HepG2 (cell line): ENCODE measurements around the gene SEC14L1. TPM values are rescaled to one million over a fixed set of nuclear protein-coding genes. Genes with fewer than 3 reads are reported as not detected.
A peak's percentile ranks its signal among the peaks of the same experiment; 100 is the strongest.

Experiments used
- ATAC-seq: fragments of 200-7000 bp; cut with Tn5 transposase; 3 replicates; pipeline ENCODE4 v1.9.1; 2020; ENCODE audit warnings: mild to moderate bottlenecking, moderate library complexity
- BruUV-seq: library from RNA; stranded (reverse); fragments of 400-500 nt; replicated peaks from 2 replicates; lab custom pipeline; 2021; lab: Mats Ljungman, UMichigan
- CTCF ChIA-PET: fragments of 300-600 bp; formaldehyde crosslinking; extraction: SDS; loops from one replicate; lab custom pipeline; 2021; ENCODE audit warnings: low total read pairs, inconsistent platforms, low intra/inter-chr PET ratio; lab: Yijun Ruan, JAX
- POLR2A ChIA-PET: fragments of 350-600 bp; sonication (Branson Sonifier 250); formaldehyde crosslinking; loops from one replicate; lab custom pipeline; 2020; ENCODE audit warnings: antibody characterized with exemption, inconsistent platforms; lab: Yijun Ruan, JAX
- DNase-seq: peaks from one replicate; pipeline ENCODE4 v3.0.0-alpha.2; 2015; ENCODE audit warnings: low spot score
- FAIRE-seq: peaks from 3 replicates; lab custom pipeline; 2011; peaks lifted over from hg19 to GRCh38; lab: Jason Lieb, UNC
- H2AFZ ChIP-seq: one replicate; pipeline ENCODE4 v1.6.1; 2011; ENCODE audit warnings: low read length, inconsistent platforms
- H3K27ac ChIP-seq: fragments of 300-600 bp; 3 replicates; pipeline ENCODE4 v1.8.0; 2011; ENCODE audit warnings: mixed run types, mild to moderate bottlenecking, mixed read lengths, low read length, inconsistent platforms; ENCODE audit not compliant: insufficient read depth; ENCODE audit errors: extremely low read length
- H3K27me3 ChIP-seq, 2 experiments: fragments of 200-600 bp in 1 of 2; 2 replicates in 1 of 2; 3 replicates in 1 of 2; pipeline versions ENCODE4 v1.6.0 to v1.8.0; 2011; ENCODE audit warnings: low read length in 2 of 2, mild to moderate bottlenecking in 2 of 2, moderate library complexity in 2 of 2, inconsistent platforms in 1 of 2; ENCODE audit not compliant: insufficient read depth in 2 of 2, control insufficient read depth in 1 of 2
- H3K36me3 ChIP-seq, 2 experiments: fragments of 200-600 bp in 1 of 2; replicated peaks in 1 of 2; 2 replicates in 1 of 2; 3 replicates in 1 of 2; pipeline versions ENCODE4 v1.5.1 to v1.8.0; 2011; ENCODE audit warnings: low read length in 2 of 2, inconsistent platforms in 1 of 2; ENCODE audit not compliant: insufficient read depth in 2 of 2, control insufficient read depth in 1 of 2
- H3K4me1 ChIP-seq: 2 replicates; pipeline ENCODE4 v1.5.1; 2012; ENCODE audit warnings: low read length, inconsistent platforms; ENCODE audit not compliant: insufficient read depth
- H3K4me2 ChIP-seq: 2 replicates; pipeline ENCODE4 v1.6.0; 2011; ENCODE audit warnings: low read depth, low read length, inconsistent platforms
- H3K4me3 ChIP-seq, 3 experiments: fragments of 200-600 bp in 1 of 3; sonication (generic), shearing (Covaris generic) in 1 of 3; replicated peaks in 1 of 3; 2 replicates each; pipeline ENCODE4 v1.5.1; 2011 to 2016; ENCODE audit warnings: low read length in 3 of 3, inconsistent platforms in 2 of 3, low read depth in 2 of 3, mild to moderate bottlenecking in 2 of 3, control low read depth in 1 of 3, mixed read lengths in 1 of 3; ENCODE audit not compliant: insufficient read depth in 1 of 3
- H3K79me2 ChIP-seq: one replicate; pipeline ENCODE4 v1.6.1; 2011; ENCODE audit warnings: low read length, inconsistent platforms; ENCODE audit not compliant: insufficient read depth
- H3K9ac ChIP-seq: 2 replicates; pipeline ENCODE4 v1.6.0; 2011; ENCODE audit warnings: mild to moderate bottlenecking, low read depth, low read length, inconsistent platforms; ENCODE audit not compliant: insufficient read depth
- H3K9me3 ChIP-seq: 2 replicates; pipeline ENCODE4 v1.5.1; 2012; ENCODE audit warnings: mild to moderate bottlenecking, low read length
- H4K20me1 ChIP-seq: 2 replicates; pipeline ENCODE4 v1.6.0; 2011; ENCODE audit warnings: inconsistent platforms, mild to moderate bottlenecking, low read length, moderate library complexity; ENCODE audit not compliant: insufficient read depth
- ATF2 ChIP-seq: sonication (generic); formaldehyde crosslinking; IDR thresholded peaks from 2 replicates; pipeline ENCODE4 v1.4.0; 2020; ENCODE audit warnings: missing genetic modification reagents
- ATF7-NPFF ChIP-seq: sonication (generic); formaldehyde crosslinking; IDR thresholded peaks from 2 replicates; pipeline ENCODE4 v1.8.1; 2023; ENCODE audit warnings: mild to moderate bottlenecking, low read depth, missing genetic modification reagents, moderate library complexity
- CSRNP1 ChIP-seq: sonication (generic); formaldehyde crosslinking; IDR thresholded peaks from 2 replicates; pipeline ENCODE4 v1.8.1; 2023; ENCODE audit warnings: mild to moderate bottlenecking, missing genetic modification reagents
- EED ChIP-seq: sonication (generic); formaldehyde crosslinking; IDR thresholded peaks from 2 replicates; pipeline ENCODE4 v1.5.0; 2020; ENCODE audit warnings: mild to moderate bottlenecking, missing genetic modification reagents
- HOXA9 ChIP-seq: sonication (generic); formaldehyde crosslinking; IDR thresholded peaks from 2 replicates; pipeline ENCODE4 v1.8.1; 2022; ENCODE audit warnings: missing genetic modification reagents, mild to moderate bottlenecking, moderate library complexity, borderline replicate concordance
- IRF1 ChIP-seq: sonication (generic); formaldehyde crosslinking; IDR thresholded peaks from 2 replicates; pipeline ENCODE4 v1.4.0; 2020; ENCODE audit warnings: low read depth, mild to moderate bottlenecking, missing genetic modification reagents
- NFE2L1 ChIP-seq: sonication (generic); formaldehyde crosslinking; IDR thresholded peaks from 2 replicates; pipeline ENCODE4 v1.4.0; 2020; ENCODE audit warnings: missing genetic modification reagents, mild to moderate bottlenecking, borderline replicate concordance
- PRPF4 ChIP-seq: fragments of 200-400 bp; formaldehyde crosslinking; IDR thresholded peaks from 2 replicates; pipeline ENCODE4 v1.6.1; 2016; ENCODE audit warnings: low read length, low read depth; ENCODE audit not compliant: poor library complexity, severe bottlenecking
- TBX2 ChIP-seq: sonication (generic); formaldehyde crosslinking; IDR thresholded peaks from 2 replicates; pipeline ENCODE4 v1.5.0; 2020; ENCODE audit warnings: missing genetic modification reagents, mild to moderate bottlenecking, borderline replicate concordance
- TEF ChIP-seq: sonication (generic); formaldehyde crosslinking; IDR thresholded peaks from 2 replicates; pipeline ENCODE4 v1.5.0; 2020; ENCODE audit warnings: missing genetic modification reagents
- ZNF460 ChIP-seq: sonication (generic); formaldehyde crosslinking; IDR thresholded peaks from 2 replicates; pipeline ENCODE4 v1.5.1; 2020; ENCODE audit warnings: missing genetic modification reagents, mild to moderate bottlenecking, borderline replicate concordance
- WGBS: methylation state at CpG from one replicate; pipeline ENCODE4 v1.1.6; 2017; ENCODE audit warnings: low lambda C conversion rate; 5-methylcytosine and 5-hydroxymethylcytosine counted together
- in situ Hi-C: cut with HindIII; loops from 2 replicates; pipeline ENCODE4 v1.10.0; 2017; ENCODE audit warnings: low pct_unique_long_range_greater_than_20kb; ENCODE audit not compliant: extremely low pct_ligation_motif_present
- intact Hi-C: fragments of 100-400 bp; cut with micrococcal nuclease; formaldehyde crosslinking; loops from one replicate; pipeline ENCODE4 v1.10.0; 2022; ENCODE audit not compliant: unreplicated experiment
- polyA plus RNA-seq, 8 experiments: library from polyadenylated mRNA; depleted of rRNA in 3 of 8; stranded (reverse) in 7 of 8; unstranded in 1 of 8; fragments of >200 nt; fragmentation: Illumina TruSeq in 4 of 8; extraction: Trizol in 4 of 8; gene quantifications; 2 replicates each; pipeline versions ENCODE4 v1.2.1 to v1.2.3, GENCODE V29; 2011 to 2016; ENCODE audit warnings: low read depth in 4 of 8, missing spikeins in 1 of 8, mixed read lengths in 1 of 8; ENCODE audit not compliant: insufficient read depth in 1 of 8
- total RNA-seq, 5 experiments: library from RNA; depleted of rRNA; stranded (reverse); fragments of >200 nt; fragmentation: Illumina TruSeq; extraction: Trizol; gene quantifications; 2 replicates each; pipeline ENCODE4 v1.2.3, GENCODE V29; 2016; ENCODE audit warnings: low read depth in 1 of 5

SEC14L1 gene
- total and polyA plus RNA-seq, 2 of the 13 experiments (the other 11 are each of a cell fraction or from before 2014, with no cell fraction given), result 26.3 to 43.9 TPM

- H3K4me1 ChIP-seq, result peaks cover 91% of the 10 kb centered on the region
- H2AFZ ChIP-seq, result no peak overlapping the region
- WGBS, result 97% methylated on average over 4 of the region's 4 CpGs
- H3K4me3 ChIP-seq, result no peak overlapping the region
- intact Hi-C loops, result no loop called here
- no peak for ATAC-seq
- ChIA-PET CTCF (no interaction called here), POLR2A (interaction anchor here (2.0 to 3.5 kb wide), 2 partner anchors 15 to 23 kb away, joined by 10 to 19 read pairs; partner anchors contain the start of gene SEC14L1)
- no peaks in the 10 kb centered on the region for H3K79me2 ChIP-seq
- no peak overlapping the region for H3K9ac ChIP-seq
- in situ Hi-C loops, result no loop called here
- TF ChIP-seq HOXA9 (CRISPR knock-in tag) (no peak), PRPF4 (peak; percentile 82)
- H3K27ac ChIP-seq, result no peak overlapping the region
- no peaks in the 10 kb centered on the region for H3K36me3 ChIP-seq
- BruUV-seq, result no TSS peak
- H3K9me3 ChIP-seq, result no peaks in the 10 kb centered on the region
- FAIRE-seq, result no peak
- no peak overlapping the region for H3K4me2 ChIP-seq
- DNase-seq, result no peak
- no peaks in the 10 kb centered on the region for H3K27me3 ChIP-seq
- H4K20me1 ChIP-seq, result no peaks in the 10 kb centered on the region
Observed at GRCh38 chr17:77117415-77117814, 23.4 kb upstream of the SEC14L1 start.

DNA sequence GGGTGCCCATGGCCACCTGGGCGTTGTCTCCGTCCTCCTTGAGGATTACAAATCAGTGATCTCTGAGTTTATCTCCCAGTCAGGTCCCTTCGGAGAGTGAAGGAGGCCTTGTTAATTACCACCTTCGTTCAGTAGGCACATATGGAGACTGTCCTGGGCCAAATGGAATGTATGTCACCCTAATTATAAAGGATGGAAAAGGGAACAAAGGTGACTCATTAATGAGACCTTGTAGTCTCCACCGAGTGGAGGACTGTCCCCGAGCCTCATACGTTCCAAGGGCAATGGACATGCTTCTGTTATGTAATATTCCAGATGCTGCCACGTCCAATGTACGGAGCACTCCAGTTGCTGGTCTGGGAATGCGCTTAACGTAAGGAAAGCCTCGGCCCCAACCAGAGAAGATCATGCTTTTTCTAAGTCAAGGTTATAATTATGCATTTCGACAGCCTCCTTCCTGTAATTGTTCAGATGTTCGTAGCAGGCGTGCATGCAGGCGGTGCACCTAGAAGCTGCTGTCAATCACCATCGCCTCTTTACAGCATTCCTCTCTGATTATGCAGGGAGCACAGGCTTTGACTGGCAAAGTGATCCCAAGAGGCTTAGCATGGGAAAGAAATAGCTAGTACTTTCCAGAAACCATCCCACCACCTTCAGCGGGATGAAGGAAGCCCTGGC is 22.4 kb upstream of the SEC14L1 start:
- H3K9me3 ChIP-seq, result no peaks in the 10 kb centered on the region
- no peak overlapping the region for H2AFZ ChIP-seq
- ATAC-seq, result no peak
- H4K20me1 ChIP-seq, result no peaks in the 10 kb centered on the region
- no peak overlapping the region for H3K9ac ChIP-seq
- POLR2A ChIA-PET, result interaction anchor here (0.7 to 3.5 kb wide), 4 partner anchors 16 to 23 kb away, joined by 3 to 19 read pairs (median 14); partner anchors contain the start of gene SEC14L1
- H3K4me2 ChIP-seq, result no peak overlapping the region
- H3K79me2 ChIP-seq, result no peaks in the 10 kb centered on the region
- no peak for DNase-seq
- BruUV-seq, result no TSS peak
- H3K4me3 ChIP-seq, result no peak overlapping the region
- no peaks in the 10 kb centered on the region for H3K27me3 ChIP-seq
- no peak overlapping the region for H3K27ac ChIP-seq
- in situ Hi-C loops, result no loop called here
- CTCF ChIA-PET, result no interaction called here
- WGBS, result 81% methylated on average over 18 of the region's 18 CpGs
- FAIRE-seq, result no peak
- peaks cover 88% of the 10 kb centered on the region for H3K4me1 ChIP-seq
- intact Hi-C loops, result no loop called here
- no peaks in the 10 kb centered on the region for H3K36me3 ChIP-seq
- TF ChIP-seq EED (CRISPR knock-in tag), result 0 out of 2 replicates have a peak, but pooled peaks have one; percentile 29
- 0 out of 2 replicates have a peak, but pooled peaks have one; percentile 42 for TF ChIP-seq ATF7-NPFF (CRISPR knock-in tag)
- no peak for TF ChIP-seq ATF2 (CRISPR knock-in tag)
- peak; percentile 41; the same call in 1 of the 2 replicates for TF ChIP-seq TEF (CRISPR knock-in tag)
- TF ChIP-seq IRF1 (CRISPR knock-in tag), result no peak
- peak; percentile 37; the same call in 1 of the 2 replicates for TF ChIP-seq TBX2
- no peak for TF ChIP-seq NFE2L1 (CRISPR knock-in tag)
- no peak for TF ChIP-seq CSRNP1 (CRISPR knock-in tag)
- TF ChIP-seq ZNF460 (CRISPR knock-in tag), result no peak
